Measurements from ENCODE around the gene BEX2. TPM values are rescaled to one million over a fixed set of nuclear protein-coding genes. Genes with fewer than 3 reads are reported as not detected.
"Not testable (repeated sequence)": the region's sequence is repeated elsewhere in the genome, so short reads cannot be mapped to it uniquely, and the experiment has no call there.

The BEX2 gene
- total RNA-seq: 10 to 100 TPM; 16.8 to 27.0 (median 23.4) TPM
- 26.1 TPM for polyA plus RNA-seq
- long read RNA-seq, donor 1, transcript BEX2-202 (3 exons, 899 nt): major isoform, 14 of 16 reads
- long read RNA-seq, donor 1, partial matches to known transcripts: 0 of 16 reads
- long read RNA-seq, donor 1, other reads (novel, unspliced or antisense): 0 of 16 reads
- long read RNA-seq, donor 2, transcript BEX2-202 (3 exons, 899 nt): major isoform, 8 of 10 reads
- long read RNA-seq, donor 2, partial matches to known transcripts: 0 of 10 reads
- long read RNA-seq, donor 2, other reads (novel, unspliced or antisense): 0 of 10 reads
- long read RNA-seq, donor 3, transcript BEX2-202 (3 exons, 899 nt): major isoform, 10 of 12 reads
- long read RNA-seq, donor 3, partial matches to known transcripts: 0 of 12 reads
- long read RNA-seq, donor 3, other reads (novel, unspliced or antisense): 0 of 12 reads
- long read RNA-seq, donor 4, transcript BEX2-202 (3 exons, 899 nt): major isoform, 14 of 15 reads
- long read RNA-seq, donor 4, partial matches to known transcripts: 0 of 15 reads
- long read RNA-seq, donor 4, other reads (novel, unspliced or antisense): 0 of 15 reads

DNA sequence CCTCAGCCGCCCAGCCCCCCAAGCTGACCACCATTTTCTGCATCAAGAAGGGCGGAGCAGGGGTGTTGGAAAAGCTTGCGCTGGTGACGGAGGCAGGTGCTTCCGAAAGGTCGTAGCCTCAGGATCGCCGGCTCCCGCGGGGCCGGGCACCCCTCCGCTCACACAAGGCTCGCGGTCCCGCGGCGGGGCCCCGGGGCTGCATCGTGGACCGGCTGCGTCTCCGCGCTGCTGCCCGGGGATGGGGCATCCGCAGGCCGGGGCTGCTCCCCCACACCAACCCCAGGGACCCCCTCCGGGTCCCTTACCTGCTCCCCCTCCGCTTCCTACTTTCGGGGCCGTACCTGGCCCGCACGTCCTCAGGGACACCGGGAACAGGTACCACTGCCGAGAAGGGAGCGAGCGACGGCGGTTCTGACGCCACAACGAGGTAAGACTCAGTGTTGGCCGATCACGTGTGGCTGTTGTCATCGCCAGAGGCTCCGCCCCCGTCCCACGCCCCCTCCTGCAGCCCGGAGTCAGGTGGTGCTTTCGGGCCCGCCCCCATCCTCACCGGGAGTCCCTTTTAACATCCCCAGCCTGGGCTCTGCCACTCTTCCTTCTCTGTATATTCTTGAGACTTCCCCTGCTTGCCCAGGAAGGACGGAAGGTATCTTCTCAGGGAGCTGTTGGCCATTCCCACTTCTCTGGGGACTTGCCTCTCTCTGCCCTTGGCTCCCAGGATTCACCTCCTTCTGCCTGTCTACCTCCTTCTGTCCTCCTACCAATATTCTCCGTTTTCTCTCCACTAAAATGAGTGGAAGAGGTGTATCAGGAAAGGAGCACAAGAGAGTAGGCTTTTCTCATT, at the start of gene BEX2:
TSS of gene BEX2 (minus strand) at position 436 of the 844 bp plus-strand sequence. CDS start 1,014 bp downstream, outside the sequence.
- peak within 1 kb of the TSS; percentile 37 for H3K4me3 ChIP-seq (ENCODE audit: low read length)
- no peaks in the 10 kb centered on the region for H3K4me1 ChIP-seq (ENCODE audit: control insufficient read depth, insufficient read depth, low read length)
- no peaks in the 10 kb centered on the region for H3K9me3 ChIP-seq (ENCODE audit: control insufficient read depth, low read length)
- ATAC-seq (peak; percentile 90 to 95), DNase-seq (peak; percentile 44 to 86 (median 75))
- intact Hi-C loops (cut with DNase I): no loop called here
- no peak within 1 kb of the TSS for H3K27ac ChIP-seq (ENCODE audit: low read length)
- WGBS: 3% methylated on average over 51 of the region's 52 CpGs
- no peaks in the 10 kb centered on the region for H3K27me3 ChIP-seq (ENCODE audit: control insufficient read depth, insufficient read depth)

DNA sequence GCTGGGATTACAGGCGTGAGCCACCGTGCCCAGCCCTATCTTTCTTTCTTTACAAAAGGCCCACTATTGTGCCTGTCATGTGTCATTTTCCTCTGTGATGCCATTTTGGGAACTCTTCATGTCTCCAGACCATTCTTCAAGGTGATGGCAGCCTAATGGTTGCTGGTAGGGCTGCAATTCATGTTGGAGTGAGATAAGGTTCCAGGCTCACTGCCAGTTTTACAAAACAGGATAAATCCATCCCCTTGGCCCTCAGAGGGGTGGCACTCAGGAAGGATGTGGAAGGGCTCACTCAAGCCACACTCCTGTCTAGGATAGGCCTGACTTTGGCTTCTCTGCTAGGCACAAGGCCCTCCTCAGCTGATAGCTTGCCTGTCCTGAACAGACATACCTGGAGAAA, 49.3 kb upstream of the BEX2 start:
- no peak overlapping the region for H3K27ac ChIP-seq (ENCODE audit: low read length)
- no peak for DNase-seq
- peak in 1 of 2 donors; percentile 15 for ATAC-seq
- H3K9me3 ChIP-seq (ENCODE audit: control insufficient read depth, low read length): no peaks in the 10 kb centered on the region
- no peak overlapping the region for H3K4me3 ChIP-seq (ENCODE audit: low read length)
- no peaks in the 10 kb centered on the region for H3K4me1 ChIP-seq (ENCODE audit: control insufficient read depth, insufficient read depth, low read length)
- intact Hi-C loops (cut with DNase I): no loop called here
- H3K27me3 ChIP-seq (ENCODE audit: control insufficient read depth, insufficient read depth): no peaks in the 10 kb centered on the region
- WGBS: 54% methylated on average over 2 of the region's 2 CpGs

DNA sequence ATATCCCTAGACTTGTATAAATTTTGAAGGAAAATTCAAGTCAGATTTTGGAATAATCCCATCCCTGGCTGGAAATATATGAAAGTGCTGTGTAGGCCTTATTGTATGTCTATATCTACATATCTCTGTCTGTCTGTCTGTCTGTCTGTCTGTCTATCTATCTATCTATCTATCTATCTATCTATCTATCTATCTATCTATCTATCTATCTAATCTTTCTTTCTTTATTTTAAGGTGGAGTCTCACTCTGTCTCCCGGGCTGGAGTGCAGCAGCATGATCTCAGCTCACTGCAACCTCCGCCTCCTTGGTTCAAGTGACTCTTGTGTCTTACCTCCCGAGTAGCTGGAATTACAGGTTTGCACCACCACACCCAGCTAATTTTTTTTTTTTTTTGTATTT, 48.8 kb upstream of the BEX2 start:
- ATAC-seq; H3K27me3 ChIP-seq (ENCODE audit: control insufficient read depth, insufficient read depth); H3K4me3 ChIP-seq (ENCODE audit: low read length); H3K27ac ChIP-seq (ENCODE audit: low read length); DNase-seq; H3K4me1 ChIP-seq (ENCODE audit: control insufficient read depth, insufficient read depth, low read length); intact Hi-C loops (cut with DNase I); H3K9me3 ChIP-seq (ENCODE audit: control insufficient read depth, low read length): not testable (repeated sequence)
- WGBS: 95% methylated on average over 3 of the region's 3 CpGs

DNA sequence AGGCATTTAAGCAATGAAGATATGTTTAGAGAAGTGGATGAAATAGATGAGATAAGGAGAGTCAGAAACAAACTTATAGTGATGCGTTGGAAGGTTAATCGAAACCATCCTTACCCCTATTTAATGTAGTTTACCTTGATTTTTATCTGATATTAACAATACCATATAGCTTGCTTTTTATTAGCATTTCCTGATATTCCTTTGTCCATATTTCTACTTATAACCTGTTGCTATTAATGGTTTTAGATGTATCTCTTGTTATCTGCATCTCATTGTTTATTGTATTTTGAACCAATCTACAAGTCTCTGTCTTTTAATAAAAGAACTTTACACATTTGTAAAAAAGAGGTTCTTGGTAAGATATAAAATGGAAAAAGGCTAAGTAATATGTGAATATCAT, 47.1 kb upstream of the BEX2 start:
- intact Hi-C loops (cut with DNase I): no loop called here
- Histone ChIP-seq H3K4me1 (ENCODE audit: control insufficient read depth, insufficient read depth, low read length) (no peaks in the 10 kb centered on the region), H3K27me3 (ENCODE audit: control insufficient read depth, insufficient read depth) (no peaks in the 10 kb centered on the region), H3K27ac (ENCODE audit: low read length) (no peak overlapping the region), H3K4me3 (ENCODE audit: low read length) (no peak overlapping the region), H3K9me3 (ENCODE audit: control insufficient read depth, low read length) (no peaks in the 10 kb centered on the region)
- WGBS: 81% methylated on average over 2 of the region's 2 CpGs
- DNase-seq (no peak), ATAC-seq (no peak)

DNA sequence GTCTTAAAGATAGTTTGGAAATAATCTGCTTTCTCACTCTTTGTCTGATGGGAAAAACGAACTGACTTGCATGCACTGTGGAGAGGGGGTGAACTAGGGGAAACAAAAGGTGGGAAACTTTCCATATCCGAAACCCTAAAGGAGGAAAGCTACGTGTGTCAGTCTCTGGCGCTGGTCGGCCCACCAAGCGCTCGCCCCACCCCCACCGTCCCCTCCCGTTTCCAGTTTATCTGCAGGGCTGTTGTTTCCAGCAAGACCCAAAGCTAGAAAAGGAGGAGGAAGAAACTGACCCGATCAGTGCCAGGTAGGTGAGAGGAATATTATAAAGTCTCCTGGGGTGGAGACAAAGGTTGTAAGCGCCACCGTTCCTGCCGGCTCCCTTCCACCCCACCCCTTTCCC, 46.1 kb upstream of the BEX2 start:
- ATAC-seq (peak; percentile 85 to 88), DNase-seq (peak in 2 of 3 donors; percentile 57 to 69)

DNA sequence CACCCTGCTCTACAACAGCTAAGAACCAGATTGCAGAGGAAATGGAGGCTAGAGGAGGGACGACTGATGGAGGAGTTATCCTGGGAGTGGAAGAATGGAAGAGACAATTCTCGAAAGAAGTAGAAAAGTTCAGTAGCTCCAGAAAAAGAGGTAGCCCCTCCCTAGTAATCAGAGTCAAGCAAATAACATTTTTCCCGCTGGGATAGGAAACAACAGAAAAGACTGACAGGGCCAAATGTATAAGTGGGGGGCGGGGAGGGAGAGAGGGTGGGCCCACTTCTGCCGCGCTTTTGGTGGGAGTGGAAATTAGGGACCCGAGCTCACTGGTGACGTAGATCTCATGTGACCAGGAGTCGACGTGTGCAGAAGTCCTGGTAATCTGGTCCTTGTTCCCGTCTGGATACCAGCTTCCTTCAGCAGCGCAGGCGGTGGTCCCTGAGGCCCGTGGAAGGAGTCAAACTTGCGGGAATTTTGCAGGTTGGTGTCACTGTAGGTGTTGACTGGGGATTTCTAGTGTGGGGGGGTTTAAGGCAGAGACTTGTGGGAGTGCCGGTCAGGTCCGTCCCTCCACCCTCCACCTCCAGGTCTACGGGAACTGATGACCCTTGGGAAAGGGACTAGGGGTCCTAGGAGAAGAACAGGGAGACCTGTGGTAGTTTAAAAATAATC, 45.5 kb upstream of the BEX2 start, which contains the start of gene TCEAL9:
TSS of gene TCEAL9 (plus strand) at position 377 of the 669 bp plus-strand sequence. CDS start 1,179 bp downstream, outside the sequence.
- intact Hi-C loops (cut with DNase I): no loop called here
- Histone ChIP-seq H3K4me3 (ENCODE audit: low read length) (peak within 1 kb of the TSS; percentile 93), H3K4me1 (ENCODE audit: control insufficient read depth, insufficient read depth, low read length) (no peaks in the 10 kb centered on the region), H3K9me3 (ENCODE audit: control insufficient read depth, low read length) (no peaks in the 10 kb centered on the region), H3K27me3 (ENCODE audit: control insufficient read depth, insufficient read depth) (no peaks in the 10 kb centered on the region), H3K27ac (ENCODE audit: low read length) (peak within 1 kb of the TSS; percentile 91)
- under 1% methylated on average over 18 of the region's 18 CpGs for WGBS
- ATAC-seq (peak; percentile 97), DNase-seq (peak; percentile 61 to 81 (median 77))

More for the DNA sequence above, 46.1 kb upstream of the BEX2 start:
- H3K4me3 ChIP-seq (ENCODE audit: low read length): peak overlapping the region; percentile 93
- H3K27ac ChIP-seq (ENCODE audit: low read length): peak overlapping the region; percentile 91
- intact Hi-C loops (cut with DNase I): no loop called here
- WGBS: under 1% methylated on average over 13 of the region's 13 CpGs
- no peaks in the 10 kb centered on the region for H3K27me3 ChIP-seq (ENCODE audit: control insufficient read depth, insufficient read depth)
- no peaks in the 10 kb centered on the region for H3K9me3 ChIP-seq (ENCODE audit: control insufficient read depth, low read length)
- H3K4me1 ChIP-seq (ENCODE audit: control insufficient read depth, insufficient read depth, low read length): no peaks in the 10 kb centered on the region

DNA sequence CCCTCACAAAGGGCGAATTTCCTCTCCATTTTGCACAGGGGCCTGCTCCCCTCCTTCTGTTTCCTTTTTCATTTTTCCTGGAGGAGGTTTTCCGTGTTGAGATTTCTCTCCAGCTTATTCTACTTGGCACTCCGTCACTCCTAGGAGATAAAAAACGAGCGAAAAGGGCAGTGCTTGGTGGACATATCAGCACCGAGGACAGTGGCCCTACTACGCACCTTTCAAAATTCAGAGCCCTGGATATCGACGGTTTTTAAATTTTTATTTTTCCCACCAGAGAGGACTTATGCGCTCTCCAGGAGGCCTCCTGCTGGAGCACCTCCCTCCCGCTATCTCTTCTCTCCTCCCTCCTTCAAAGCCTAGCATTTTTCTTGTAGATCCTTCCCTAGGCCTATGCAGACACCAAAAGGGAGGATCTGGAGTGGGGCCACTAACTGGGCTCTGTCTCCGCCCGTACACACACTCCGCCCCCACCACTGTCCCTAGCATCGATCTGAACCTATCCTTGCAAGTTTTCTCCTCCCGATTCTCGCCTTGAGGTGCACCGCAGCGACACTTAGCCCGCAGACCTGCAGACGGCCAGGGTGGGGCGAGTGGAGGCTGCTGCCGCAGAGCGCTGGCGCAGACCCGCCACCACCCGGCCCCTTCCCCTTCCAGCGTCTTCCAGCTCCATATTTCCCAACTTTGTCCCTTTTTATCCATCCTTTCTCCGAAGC, 37.0 kb upstream of the BEX2 start:
- no peak for ATAC-seq
- no peak overlapping the region for H3K27ac ChIP-seq (ENCODE audit: low read length)
- H3K9me3 ChIP-seq (ENCODE audit: control insufficient read depth, low read length): no peaks in the 10 kb centered on the region
- 48% methylated on average over 29 of the region's 29 CpGs for WGBS
- DNase-seq: no peak
- no peaks in the 10 kb centered on the region for H3K27me3 ChIP-seq (ENCODE audit: control insufficient read depth, insufficient read depth)
- H3K4me3 ChIP-seq (ENCODE audit: low read length): no peak overlapping the region
- H3K4me1 ChIP-seq (ENCODE audit: control insufficient read depth, insufficient read depth, low read length): no peaks in the 10 kb centered on the region
- intact Hi-C loops (cut with DNase I): no loop called here

DNA sequence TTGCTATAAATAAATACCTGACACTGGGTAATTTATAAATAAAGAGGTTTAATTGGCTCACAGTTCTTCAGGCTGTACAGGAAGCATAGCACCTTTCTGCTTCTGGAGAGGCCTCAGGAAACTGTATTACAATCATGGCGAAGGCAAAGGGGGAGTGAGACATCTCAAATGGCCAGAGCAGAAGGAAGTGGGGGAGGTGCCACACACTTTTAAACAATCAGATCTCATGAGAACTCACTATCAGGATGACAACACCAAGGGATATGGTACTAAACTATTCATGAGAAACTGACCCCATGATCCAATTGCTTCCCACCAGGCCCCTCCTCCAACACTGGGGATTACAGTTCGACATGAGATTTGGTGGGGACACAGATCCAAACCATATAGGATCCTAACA, 33.8 kb upstream of the BEX2 start:
- ATAC-seq (no peak), DNase-seq (no peak)
- H3K9me3 ChIP-seq (ENCODE audit: control insufficient read depth, low read length): no peaks in the 10 kb centered on the region
- H3K27me3 ChIP-seq (ENCODE audit: control insufficient read depth, insufficient read depth): no peaks in the 10 kb centered on the region
- WGBS: 54% methylated on average over 2 of the region's 2 CpGs
- H3K4me3 ChIP-seq (ENCODE audit: low read length): no peak overlapping the region
- H3K27ac ChIP-seq (ENCODE audit: low read length): no peak overlapping the region
- H3K4me1 ChIP-seq (ENCODE audit: control insufficient read depth, insufficient read depth, low read length): no peaks in the 10 kb centered on the region
- intact Hi-C loops (cut with DNase I): loop anchor here in 3 of 4 donors (5.0 kb wide), 2 partner anchors 118 to 123 kb away; no protein-coding TSS in a partner anchor

DNA sequence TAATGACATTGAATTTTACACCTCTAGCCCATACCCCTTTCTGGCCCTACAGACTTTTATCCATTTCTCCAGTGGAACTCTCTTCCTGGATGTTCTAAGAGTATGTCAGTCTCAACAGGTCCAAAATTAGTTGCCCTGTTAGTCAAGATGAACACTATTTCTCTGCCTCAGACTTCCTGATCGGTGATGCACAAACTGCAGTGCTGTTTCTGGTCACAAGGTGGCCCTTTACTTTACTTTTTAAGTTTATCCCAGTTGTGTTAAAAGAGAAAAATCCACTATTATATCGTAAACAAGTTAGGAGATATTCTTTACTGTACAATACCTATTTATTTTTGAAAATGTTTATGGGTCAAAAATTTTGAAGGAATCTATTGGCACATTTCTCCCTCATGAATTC, 32.3 kb upstream of the BEX2 start:
- intact Hi-C loops (cut with DNase I): loop anchor here (2.0 to 5.0 kb wide), 3 partner anchors 119 to 124 kb away; no protein-coding TSS in a partner anchor
- no peaks in the 10 kb centered on the region for H3K27me3 ChIP-seq (ENCODE audit: control insufficient read depth, insufficient read depth)
- H3K4me3 ChIP-seq (ENCODE audit: low read length): no peak overlapping the region
- H3K4me1 ChIP-seq (ENCODE audit: control insufficient read depth, insufficient read depth, low read length): no peaks in the 10 kb centered on the region
- under 1% methylated on average over 2 of the region's 2 CpGs for WGBS
- no peak overlapping the region for H3K27ac ChIP-seq (ENCODE audit: low read length)
- DNase-seq: peak in 1 of 3 donors; percentile 54
- no peaks in the 10 kb centered on the region for H3K9me3 ChIP-seq (ENCODE audit: control insufficient read depth, low read length)
- ATAC-seq: no peak

DNA sequence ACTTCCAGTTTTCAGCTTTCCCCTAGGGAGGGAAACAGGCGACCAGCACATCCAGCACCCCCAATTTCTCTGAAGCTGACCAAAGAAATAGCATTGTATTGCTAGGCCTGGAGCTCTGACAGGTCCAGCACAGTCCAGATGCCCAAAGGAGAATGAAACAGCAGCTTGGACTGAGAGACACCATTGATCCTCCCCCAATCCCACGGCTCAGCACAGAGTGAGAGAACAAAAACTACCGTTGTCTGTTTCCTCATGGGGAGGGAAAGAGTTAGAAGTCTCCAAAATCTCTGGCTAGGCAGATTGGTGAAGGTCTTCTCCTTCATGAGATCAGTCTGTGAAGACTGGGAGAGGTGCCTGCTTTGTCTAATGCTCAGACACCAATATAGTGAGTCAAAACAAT, 27.9 kb upstream of the BEX2 start:
- no peak for DNase-seq
- Histone ChIP-seq H3K4me1 (ENCODE audit: control insufficient read depth, insufficient read depth, low read length) (no peaks in the 10 kb centered on the region), H3K27me3 (ENCODE audit: control insufficient read depth, insufficient read depth) (no peaks in the 10 kb centered on the region), H3K27ac (ENCODE audit: low read length) (no peak overlapping the region), H3K9me3 (ENCODE audit: control insufficient read depth, low read length) (no peaks in the 10 kb centered on the region), H3K4me3 (ENCODE audit: low read length) (no peak overlapping the region)
- 57% methylated on average over 3 of the region's 3 CpGs for WGBS
- no peak for ATAC-seq
- intact Hi-C loops (cut with DNase I): no loop called here
